SU-DHL-6 (cell line): ENCODE measurements around the gene FBXO2.

ENCODE experiments used
- EZH2phosphoT487 ChIP-seq: fragments of 200-600 bp; sonication (generic), shearing (Covaris generic); conservative IDR thresholded peaks from 2 replicates; pipeline ENCODE4 v1.6.1; 2018; ENCODE audit warnings: mild to moderate bottlenecking, antibody characterized with exemption, low read length, moderate library complexity, mixed read lengths
- TF ChIP-seq, protein P1 (sequence below): fragments of 200-600 bp; sonication (generic); IDR thresholded peaks from one replicate; pipeline ENCODE4 v1.5.1; 2017; ENCODE audit warnings: antibody characterized with exemption, mild to moderate bottlenecking, low read length, moderate library complexity; ENCODE audit not compliant: insufficient read depth, poor library complexity, severe bottlenecking

DNA sequence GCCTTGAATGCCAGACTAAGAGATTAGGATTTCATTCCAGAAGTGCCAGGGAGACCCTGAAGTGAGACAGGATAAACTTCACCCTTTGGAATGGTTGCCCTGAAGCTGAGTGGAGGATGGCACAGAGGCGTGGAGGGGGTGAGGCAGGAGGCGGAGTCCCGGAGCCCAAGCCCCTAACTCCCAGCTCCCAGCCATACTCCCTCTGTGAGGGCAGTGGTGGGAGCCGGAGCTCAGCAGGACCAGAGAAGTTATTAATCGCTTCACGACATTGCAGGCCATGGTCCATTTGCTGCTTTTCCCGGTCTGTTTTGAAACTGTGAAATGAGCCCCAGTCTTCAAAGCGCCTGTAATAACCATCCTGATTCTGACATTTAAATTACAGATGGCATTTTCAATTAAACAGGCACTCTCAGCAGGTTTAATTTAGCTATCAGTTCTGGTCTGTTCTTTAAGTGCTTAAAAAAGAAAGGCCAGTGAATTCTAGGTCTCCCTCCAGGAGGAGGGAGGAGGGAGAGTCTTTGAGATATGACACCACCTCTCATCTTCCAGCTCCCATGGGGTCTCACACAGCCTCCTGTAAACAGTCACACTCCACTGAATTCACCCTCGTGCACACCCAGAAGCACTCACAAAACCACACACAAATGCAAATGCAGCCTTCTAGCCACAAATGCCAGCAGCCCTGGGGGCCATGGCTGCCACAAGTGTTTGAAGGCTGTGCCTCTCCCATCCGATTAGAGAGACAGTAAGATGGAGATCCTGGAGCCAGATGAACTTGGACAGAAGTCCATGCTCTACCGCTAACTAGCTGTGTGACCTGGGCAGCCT is 19.6 kb downstream of the FBXO2 start:
- TF ChIP-seq, protein P1, sequence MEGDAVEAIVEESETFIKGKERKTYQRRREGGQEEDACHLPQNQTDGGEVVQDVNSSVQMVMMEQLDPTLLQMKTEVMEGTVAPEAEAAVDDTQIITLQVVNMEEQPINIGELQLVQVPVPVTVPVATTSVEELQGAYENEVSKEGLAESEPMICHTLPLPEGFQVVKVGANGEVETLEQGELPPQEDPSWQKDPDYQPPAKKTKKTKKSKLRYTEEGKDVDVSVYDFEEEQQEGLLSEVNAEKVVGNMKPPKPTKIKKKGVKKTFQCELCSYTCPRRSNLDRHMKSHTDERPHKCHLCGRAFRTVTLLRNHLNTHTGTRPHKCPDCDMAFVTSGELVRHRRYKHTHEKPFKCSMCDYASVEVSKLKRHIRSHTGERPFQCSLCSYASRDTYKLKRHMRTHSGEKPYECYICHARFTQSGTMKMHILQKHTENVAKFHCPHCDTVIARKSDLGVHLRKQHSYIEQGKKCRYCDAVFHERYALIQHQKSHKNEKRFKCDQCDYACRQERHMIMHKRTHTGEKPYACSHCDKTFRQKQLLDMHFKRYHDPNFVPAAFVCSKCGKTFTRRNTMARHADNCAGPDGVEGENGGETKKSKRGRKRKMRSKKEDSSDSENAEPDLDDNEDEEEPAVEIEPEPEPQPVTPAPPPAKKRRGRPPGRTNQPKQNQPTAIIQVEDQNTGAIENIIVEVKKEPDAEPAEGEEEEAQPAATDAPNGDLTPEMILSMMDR, result no peak
- TF ChIP-seq EZH2phosphoT487, result no peak
